Calu3 (cell line): Measurements from ENCODE around the gene POLD3. TPM values are rescaled to one million over a fixed set of nuclear protein-coding genes. Genes with fewer than 3 reads are reported as not detected.

Experiments
- BruUV-seq: library from RNA; stranded (reverse); fragments of 400-500 nt; replicated peaks from 2 replicates; lab custom pipeline; 2021; lab: Mats Ljungman, UMichigan
- CTCF ChIA-PET: fragments of 300-600 bp; sonication (Branson Sonifier 250); formaldehyde crosslinking; loops from one replicate; lab custom pipeline; 2022; ENCODE audit warnings: antibody characterized with exemption; lab: Charles Lee
- DNase-seq: peaks from one replicate; pipeline ENCODE4 v3.0.0; 2022
- H3K27ac Mint-ChIP-seq: one replicate; pipeline ENCODE4 v1.8.0; 2022; ENCODE audit warnings: mixed read lengths; ENCODE audit not compliant: unreplicated experiment
- H3K27me3 Mint-ChIP-seq: one replicate; pipeline ENCODE4 v1.8.0; 2022; ENCODE audit warnings: mixed read lengths; ENCODE audit not compliant: unreplicated experiment
- H3K36me3 Mint-ChIP-seq: one replicate; pipeline ENCODE4 v1.8.0; 2022; ENCODE audit warnings: mild to moderate bottlenecking, moderate library complexity, mixed read lengths; ENCODE audit not compliant: insufficient read depth, unreplicated experiment
- H3K4me1 Mint-ChIP-seq: one replicate; pipeline ENCODE4 v1.8.0; 2022; ENCODE audit warnings: mild to moderate bottlenecking, low read depth, mixed read lengths; ENCODE audit not compliant: unreplicated experiment
- H3K4me3 Mint-ChIP-seq: one replicate; pipeline ENCODE4 v1.8.0; 2022; ENCODE audit warnings: mild to moderate bottlenecking, low read depth, moderate library complexity, mixed read lengths; ENCODE audit not compliant: unreplicated experiment
- H3K9me3 Mint-ChIP-seq: one replicate; pipeline ENCODE4 v1.8.0; 2022; ENCODE audit warnings: low read depth, mixed read lengths; ENCODE audit not compliant: unreplicated experiment
- intact Hi-C: fragments of 100-400 bp; cut with micrococcal nuclease; formaldehyde crosslinking; loops from one replicate; pipeline ENCODE4 v1.10.0; 2022; ENCODE audit not compliant: unreplicated experiment
- total RNA-seq: library from RNA; stranded (reverse); gene quantifications from 2 replicates; pipeline ENCODE4 v1.2.3, GENCODE V29; 2022
- TF ChIP-seq, protein P1 (sequence below): fragments of 200-600 bp; IDR thresholded peaks from one replicate; pipeline ENCODE4 v1.8.0; 2022; ENCODE audit warnings: antibody characterized with exemption; ENCODE audit not compliant: unreplicated experiment

Gene POLD3
- total RNA-seq, 1 experiment from 2014 or later = 25.1 TPM

GRCh38 chr11:74677131-74677530, 84.7 kb downstream of the POLD3 start:
- Mint-ChIP-seq H3K27me3 (peaks cover 5% of the 10 kb centered on the region), H3K4me1 (peaks cover 14% of the 10 kb centered on the region), H3K27ac (no peak overlapping the region), H3K4me3 (no peak overlapping the region), H3K9me3 (peaks cover 2% of the 10 kb centered on the region), H3K36me3 (no peaks in the 10 kb centered on the region)
- no peak for DNase-seq
- intact Hi-C loops = no loop called here
- CTCF ChIA-PET = interaction anchor here (0.6 kb wide), 1 partner anchor 21 kb away, joined by 5 read pairs; no protein-coding TSS in a partner anchor
- TF ChIP-seq, protein P1, sequence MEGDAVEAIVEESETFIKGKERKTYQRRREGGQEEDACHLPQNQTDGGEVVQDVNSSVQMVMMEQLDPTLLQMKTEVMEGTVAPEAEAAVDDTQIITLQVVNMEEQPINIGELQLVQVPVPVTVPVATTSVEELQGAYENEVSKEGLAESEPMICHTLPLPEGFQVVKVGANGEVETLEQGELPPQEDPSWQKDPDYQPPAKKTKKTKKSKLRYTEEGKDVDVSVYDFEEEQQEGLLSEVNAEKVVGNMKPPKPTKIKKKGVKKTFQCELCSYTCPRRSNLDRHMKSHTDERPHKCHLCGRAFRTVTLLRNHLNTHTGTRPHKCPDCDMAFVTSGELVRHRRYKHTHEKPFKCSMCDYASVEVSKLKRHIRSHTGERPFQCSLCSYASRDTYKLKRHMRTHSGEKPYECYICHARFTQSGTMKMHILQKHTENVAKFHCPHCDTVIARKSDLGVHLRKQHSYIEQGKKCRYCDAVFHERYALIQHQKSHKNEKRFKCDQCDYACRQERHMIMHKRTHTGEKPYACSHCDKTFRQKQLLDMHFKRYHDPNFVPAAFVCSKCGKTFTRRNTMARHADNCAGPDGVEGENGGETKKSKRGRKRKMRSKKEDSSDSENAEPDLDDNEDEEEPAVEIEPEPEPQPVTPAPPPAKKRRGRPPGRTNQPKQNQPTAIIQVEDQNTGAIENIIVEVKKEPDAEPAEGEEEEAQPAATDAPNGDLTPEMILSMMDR = no peak
- no TSS peak for BruUV-seq

DNA sequence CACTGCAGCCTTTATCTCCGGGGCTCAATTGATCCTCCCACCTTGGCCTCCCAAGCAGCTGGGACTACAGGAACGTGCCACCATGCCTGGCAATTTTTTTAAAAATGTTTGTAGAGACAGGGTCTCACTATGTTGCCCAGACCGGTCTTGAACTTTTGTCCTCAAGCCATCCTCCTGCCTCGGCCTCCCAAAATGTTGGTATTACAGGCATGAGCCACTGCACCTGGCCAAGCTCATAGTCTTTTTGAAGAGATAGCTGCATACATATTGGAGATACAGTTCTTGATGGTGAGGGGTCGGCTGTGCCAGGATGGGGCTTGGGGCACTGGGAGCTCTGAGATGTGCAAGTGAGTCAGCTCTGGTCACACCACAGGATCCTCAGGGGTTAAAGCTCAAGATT, 85.7 kb downstream of the POLD3 start:
- TF ChIP-seq, protein P1 = no peak
- CTCF ChIA-PET = interaction anchor here (0.6 kb wide), 1 partner anchor 20 kb away, joined by 5 read pairs; no protein-coding TSS in a partner anchor
- Mint-ChIP-seq H3K4me1 (peaks cover 9% of the 10 kb centered on the region), H3K9me3 (peaks cover 2% of the 10 kb centered on the region), H3K27me3 (peaks cover 14% of the 10 kb centered on the region), H3K27ac (no peak overlapping the region), H3K36me3 (no peaks in the 10 kb centered on the region), H3K4me3 (no peak overlapping the region)
- BruUV-seq = no TSS peak
- intact Hi-C loops = no loop called here
- no peak for DNase-seq

DNA sequence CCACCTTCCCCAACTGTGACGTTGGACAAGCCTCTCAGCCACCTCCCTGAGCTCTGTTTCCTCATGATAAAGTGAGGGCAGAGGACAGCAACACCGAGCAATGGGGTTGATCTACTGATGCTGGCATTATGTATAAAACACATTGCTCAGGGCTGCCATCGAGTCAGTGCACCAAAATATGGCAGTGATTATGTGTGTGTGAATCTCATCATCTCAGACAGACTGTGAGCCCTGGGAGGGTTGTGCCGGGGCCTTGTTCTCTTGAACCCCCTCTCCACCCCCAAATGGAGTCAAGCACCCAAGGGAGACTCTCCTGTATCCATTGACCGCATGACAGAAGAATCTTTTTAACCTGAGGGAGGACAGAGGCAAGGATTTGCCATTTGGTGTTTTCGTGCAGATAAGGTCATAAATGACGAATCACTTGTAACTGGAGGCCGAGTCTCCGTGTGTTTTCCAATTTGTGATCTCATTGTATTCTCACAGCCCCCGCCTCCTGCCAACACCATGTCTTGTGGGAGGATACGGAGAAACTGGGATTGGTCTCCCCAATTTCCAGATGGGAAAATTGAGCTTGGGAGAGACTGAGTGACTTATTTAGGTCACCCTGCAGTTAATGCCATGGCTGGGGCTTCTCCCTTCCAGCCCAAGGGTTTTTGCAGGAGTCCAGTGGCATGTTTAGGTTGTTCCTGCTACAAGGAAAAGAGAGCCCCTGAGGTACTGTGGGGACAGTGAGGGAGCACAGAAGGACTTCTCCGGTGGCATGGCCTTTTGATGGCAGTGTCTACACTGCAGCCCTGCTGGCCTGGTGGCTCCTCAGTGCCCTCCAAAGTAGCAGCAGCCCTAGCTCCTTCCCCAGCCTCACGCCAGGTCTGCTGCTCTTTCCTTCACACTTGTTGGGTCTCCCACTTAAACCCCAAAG, 86.5 kb downstream of the POLD3 start:
- BruUV-seq = no TSS peak
- Mint-ChIP-seq H3K9me3 (peaks cover 2% of the 10 kb centered on the region), H3K27me3 (peaks cover 22% of the 10 kb centered on the region), H3K4me3 (no peak overlapping the region), H3K36me3 (no peaks in the 10 kb centered on the region), H3K27ac (no peak overlapping the region), H3K4me1 (peaks cover 1% of the 10 kb centered on the region)
- TF ChIP-seq, protein P1 = no peak
- intact Hi-C loops = no loop called here
- CTCF ChIA-PET = no interaction called here
- DNase-seq = no peak

GRCh38 chr11:74679513-74679865, 87.1 kb downstream of the POLD3 start:
- Mint-ChIP-seq H3K4me3 (no peak overlapping the region), H3K27me3 (peaks cover 29% of the 10 kb centered on the region), H3K4me1 (no peaks in the 10 kb centered on the region), H3K36me3 (no peaks in the 10 kb centered on the region), H3K9me3 (peaks cover 2% of the 10 kb centered on the region), H3K27ac (no peak overlapping the region)
- DNase-seq = no peak
- intact Hi-C loops = no loop called here
- no TSS peak for BruUV-seq
- TF ChIP-seq, protein P1 = no peak
- CTCF ChIA-PET = interaction anchor here (0.5 kb wide), 1 partner anchor 9 kb away, joined by 5 read pairs; no protein-coding TSS in a partner anchor
